AG10803 (cell line): Measurements from ENCODE around the gene LDB3.

Source experiments
- DNase-seq: peaks from one replicate; pipeline ENCODE4 v3.0.0; 2010; ENCODE audit warnings: low read depth
- H3K4me3 ChIP-seq: 2 replicates; pipeline ENCODE4 v1.5.1; 2011; ENCODE audit warnings: mild to moderate bottlenecking, low read length, control low read depth
- TF ChIP-seq, protein P1 (sequence below): conservative IDR thresholded peaks from 2 replicates; pipeline ENCODE4 v1.5.1; 2011; ENCODE audit warnings: mild to moderate bottlenecking, low read length, control low read depth, inconsistent platforms

Gene LDB3

DNA sequence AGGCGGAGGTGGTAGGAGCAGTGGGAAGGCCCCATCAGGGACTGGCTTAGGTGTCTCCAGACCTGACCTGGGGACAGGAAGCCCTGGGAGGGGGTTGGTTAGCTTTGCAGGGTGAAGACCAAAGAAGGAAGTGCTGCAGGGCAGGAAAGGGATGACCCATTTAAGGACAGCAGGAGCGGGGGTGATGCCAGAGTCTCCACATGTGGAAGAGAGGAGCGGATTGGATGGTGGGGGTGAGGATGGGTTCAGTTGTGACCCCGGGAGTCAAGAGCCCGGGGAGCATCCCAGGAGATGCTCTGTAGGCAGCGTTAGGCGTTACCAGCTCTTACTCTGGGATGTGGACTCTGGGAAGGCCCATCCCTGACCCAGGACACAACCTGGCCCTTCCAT is 3.1 kb upstream of the LDB3 start:
- H3K4me3 ChIP-seq = no peak overlapping the region
- TF ChIP-seq, protein P1, sequence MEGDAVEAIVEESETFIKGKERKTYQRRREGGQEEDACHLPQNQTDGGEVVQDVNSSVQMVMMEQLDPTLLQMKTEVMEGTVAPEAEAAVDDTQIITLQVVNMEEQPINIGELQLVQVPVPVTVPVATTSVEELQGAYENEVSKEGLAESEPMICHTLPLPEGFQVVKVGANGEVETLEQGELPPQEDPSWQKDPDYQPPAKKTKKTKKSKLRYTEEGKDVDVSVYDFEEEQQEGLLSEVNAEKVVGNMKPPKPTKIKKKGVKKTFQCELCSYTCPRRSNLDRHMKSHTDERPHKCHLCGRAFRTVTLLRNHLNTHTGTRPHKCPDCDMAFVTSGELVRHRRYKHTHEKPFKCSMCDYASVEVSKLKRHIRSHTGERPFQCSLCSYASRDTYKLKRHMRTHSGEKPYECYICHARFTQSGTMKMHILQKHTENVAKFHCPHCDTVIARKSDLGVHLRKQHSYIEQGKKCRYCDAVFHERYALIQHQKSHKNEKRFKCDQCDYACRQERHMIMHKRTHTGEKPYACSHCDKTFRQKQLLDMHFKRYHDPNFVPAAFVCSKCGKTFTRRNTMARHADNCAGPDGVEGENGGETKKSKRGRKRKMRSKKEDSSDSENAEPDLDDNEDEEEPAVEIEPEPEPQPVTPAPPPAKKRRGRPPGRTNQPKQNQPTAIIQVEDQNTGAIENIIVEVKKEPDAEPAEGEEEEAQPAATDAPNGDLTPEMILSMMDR = no peak
- no peak for DNase-seq

GRCh38 chr10:86665868-86666267 is 2.4 kb upstream of the LDB3 start:
- TF ChIP-seq, protein P1 = no peak
- no peak for DNase-seq
- H3K4me3 ChIP-seq = no peak overlapping the region

- DNase-seq = no peak
- TF ChIP-seq, protein P1 = no peak
- H3K4me3 ChIP-seq = no peak overlapping the region
Observed at GRCh38 chr10:86666538-86666937, 1.8 kb upstream of the LDB3 start.

DNA sequence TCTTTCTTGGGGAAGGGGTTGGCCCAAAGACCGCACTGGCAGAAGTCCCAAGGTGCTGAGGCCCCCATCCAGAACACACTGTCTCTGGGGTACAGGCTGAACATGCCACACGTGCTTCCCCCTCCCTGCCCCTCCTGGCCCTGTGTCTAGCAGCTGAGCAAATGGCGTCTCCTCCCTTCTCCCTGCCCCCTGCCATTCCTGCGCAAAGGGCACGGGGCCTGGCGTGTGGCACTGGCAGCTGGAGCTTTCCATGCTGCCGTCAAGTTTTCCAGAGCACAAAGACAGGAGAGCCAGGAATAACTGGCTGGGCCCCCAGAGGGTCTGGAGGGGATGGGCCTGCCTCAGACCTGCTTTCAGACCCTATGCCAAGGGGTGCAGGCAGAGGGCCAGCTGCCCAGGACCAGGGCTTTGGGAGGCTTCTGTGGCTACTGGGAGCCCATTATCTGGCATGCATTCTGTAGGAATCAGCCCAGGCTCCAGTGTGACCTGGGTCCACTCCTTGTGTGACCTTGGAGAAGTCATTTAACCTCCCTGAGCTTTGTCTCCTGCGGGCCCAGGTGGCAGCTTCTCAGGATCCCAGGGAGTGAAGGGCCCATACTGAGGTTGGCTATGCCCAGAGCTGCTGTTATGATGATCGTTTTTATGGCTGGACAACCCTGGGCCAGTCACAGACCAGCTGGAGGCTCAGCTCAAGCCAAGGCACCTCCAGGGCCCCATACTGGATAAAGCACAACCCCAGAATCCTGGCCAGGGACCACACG is 710 bp upstream of the LDB3 start:
- TF ChIP-seq, protein P1 = no peak
- DNase-seq = no peak
- H3K4me3 ChIP-seq = no peak overlapping the region

- no peak for DNase-seq
- TF ChIP-seq, protein P1 = no peak
- no peak overlapping the region for H3K4me3 ChIP-seq
Observed at GRCh38 chr10:86670290-86670811, 2.0 kb downstream of the LDB3 start.

- DNase-seq = no peak
- H3K4me3 ChIP-seq = no peak overlapping the region
- TF ChIP-seq, protein P1 = no peak
Observed at GRCh38 chr10:86670876-86671275, 2.6 kb downstream of the LDB3 start.

GRCh38 chr10:86671419-86671818 is 3.1 kb downstream of the LDB3 start:
- no peak overlapping the region for H3K4me3 ChIP-seq
- TF ChIP-seq, protein P1 = no peak
- no peak for DNase-seq
